ENCODE results near the gene NELL1. TPM values are rescaled to one million over a fixed set of nuclear protein-coding genes. Genes with fewer than 3 reads are reported as not detected.

Gene NELL1
- total RNA-seq, 1 donor from 2014 or later, result not detected

DNA sequence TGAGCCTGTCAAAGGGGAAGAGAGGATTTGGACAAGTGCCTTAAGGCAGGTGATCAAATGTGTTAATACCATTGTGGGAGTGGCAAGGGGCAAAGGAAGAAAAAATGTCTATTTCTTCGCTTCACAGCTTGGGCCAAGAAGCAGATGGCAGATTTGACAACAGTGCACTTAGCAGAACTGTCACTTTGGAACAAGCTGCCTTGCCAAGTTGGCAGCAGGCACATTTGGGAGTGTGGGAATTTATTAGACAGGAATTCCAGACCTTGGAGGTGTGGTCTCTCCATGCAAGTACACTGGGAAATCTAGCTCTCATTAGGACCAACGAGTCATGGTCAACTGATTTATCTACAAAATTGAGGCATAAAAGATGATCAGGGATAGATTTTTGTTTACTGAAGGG is 265.1 kb downstream of the NELL1 start:
- no peak for DNase-seq (ENCODE audit: extremely low spot score, unreplicated experiment)
- H3K27me3 Mint-ChIP-seq (ENCODE audit: unreplicated experiment), result no peaks in the 10 kb centered on the region
- H3K9me3 Mint-ChIP-seq (ENCODE audit: unreplicated experiment), result peaks cover 9% of the 10 kb centered on the region
- H3K27ac Mint-ChIP-seq (ENCODE audit: unreplicated experiment), result no peak overlapping the region
- TF ChIP-seq, protein P1, sequence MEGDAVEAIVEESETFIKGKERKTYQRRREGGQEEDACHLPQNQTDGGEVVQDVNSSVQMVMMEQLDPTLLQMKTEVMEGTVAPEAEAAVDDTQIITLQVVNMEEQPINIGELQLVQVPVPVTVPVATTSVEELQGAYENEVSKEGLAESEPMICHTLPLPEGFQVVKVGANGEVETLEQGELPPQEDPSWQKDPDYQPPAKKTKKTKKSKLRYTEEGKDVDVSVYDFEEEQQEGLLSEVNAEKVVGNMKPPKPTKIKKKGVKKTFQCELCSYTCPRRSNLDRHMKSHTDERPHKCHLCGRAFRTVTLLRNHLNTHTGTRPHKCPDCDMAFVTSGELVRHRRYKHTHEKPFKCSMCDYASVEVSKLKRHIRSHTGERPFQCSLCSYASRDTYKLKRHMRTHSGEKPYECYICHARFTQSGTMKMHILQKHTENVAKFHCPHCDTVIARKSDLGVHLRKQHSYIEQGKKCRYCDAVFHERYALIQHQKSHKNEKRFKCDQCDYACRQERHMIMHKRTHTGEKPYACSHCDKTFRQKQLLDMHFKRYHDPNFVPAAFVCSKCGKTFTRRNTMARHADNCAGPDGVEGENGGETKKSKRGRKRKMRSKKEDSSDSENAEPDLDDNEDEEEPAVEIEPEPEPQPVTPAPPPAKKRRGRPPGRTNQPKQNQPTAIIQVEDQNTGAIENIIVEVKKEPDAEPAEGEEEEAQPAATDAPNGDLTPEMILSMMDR (IDR thresholded peaks at IDR 0.05), result no peak
- H3K36me3 Mint-ChIP-seq (ENCODE audit: unreplicated experiment), result no peaks in the 10 kb centered on the region
- H3K4me1 Mint-ChIP-seq (ENCODE audit: unreplicated experiment), result no peaks in the 10 kb centered on the region
- H3K4me3 Mint-ChIP-seq (ENCODE audit: unreplicated experiment), result no peak overlapping the region

DNA sequence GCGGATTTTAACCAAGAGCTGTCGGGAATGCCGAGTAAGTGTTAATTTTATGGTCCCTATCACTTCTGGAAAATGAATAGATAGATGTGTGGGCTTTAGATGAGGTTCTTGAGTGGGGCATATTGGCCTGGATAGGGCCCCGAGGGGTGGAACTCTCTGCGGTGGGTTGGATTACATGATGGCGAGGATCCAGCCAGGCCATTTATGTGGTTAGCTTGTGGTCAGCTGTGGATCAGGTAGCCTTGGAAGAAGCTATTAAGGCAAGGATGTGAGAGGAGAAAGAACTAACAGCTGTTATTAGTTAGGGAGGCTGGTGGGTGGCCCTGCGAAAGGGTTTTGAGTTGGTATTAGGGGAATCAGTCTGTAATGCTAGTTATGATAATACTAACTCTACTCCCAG is 268.4 kb downstream of the NELL1 start:
- H3K9me3 Mint-ChIP-seq (ENCODE audit: unreplicated experiment), result peaks cover 10% of the 10 kb centered on the region
- TF ChIP-seq, protein P1 (IDR thresholded peaks at IDR 0.05), result no peak
- no peak overlapping the region for H3K4me3 Mint-ChIP-seq (ENCODE audit: unreplicated experiment)
- no peaks in the 10 kb centered on the region for H3K4me1 Mint-ChIP-seq (ENCODE audit: unreplicated experiment)
- no peak for DNase-seq (ENCODE audit: extremely low spot score, unreplicated experiment)
- H3K27me3 Mint-ChIP-seq (ENCODE audit: unreplicated experiment), result no peaks in the 10 kb centered on the region
- H3K27ac Mint-ChIP-seq (ENCODE audit: unreplicated experiment), result no peak overlapping the region
- no peaks in the 10 kb centered on the region for H3K36me3 Mint-ChIP-seq (ENCODE audit: unreplicated experiment)

DNA sequence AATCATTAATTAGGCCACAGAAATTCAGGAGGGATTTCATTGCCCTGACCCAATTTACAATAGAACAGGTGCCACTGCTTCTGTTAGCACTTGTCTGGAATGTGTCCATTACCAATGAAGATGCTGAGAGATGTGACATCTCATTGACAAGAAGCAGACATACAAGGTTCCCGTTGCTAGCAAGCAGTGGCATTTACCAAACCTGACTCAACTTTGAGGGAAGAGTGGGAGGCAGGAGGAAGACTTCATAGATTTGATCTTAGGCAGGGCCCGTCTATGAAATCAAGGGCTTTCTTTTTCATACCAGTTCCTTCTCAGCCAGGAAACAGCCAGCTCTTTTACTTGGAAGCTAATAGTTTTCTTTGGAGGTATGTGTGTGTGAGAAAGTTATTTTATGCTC is 280.2 kb downstream of the NELL1 start:
- TF ChIP-seq, protein P1 (IDR thresholded peaks at IDR 0.05), result no peak
- no peaks in the 10 kb centered on the region for H3K4me1 Mint-ChIP-seq (ENCODE audit: unreplicated experiment)

DNA sequence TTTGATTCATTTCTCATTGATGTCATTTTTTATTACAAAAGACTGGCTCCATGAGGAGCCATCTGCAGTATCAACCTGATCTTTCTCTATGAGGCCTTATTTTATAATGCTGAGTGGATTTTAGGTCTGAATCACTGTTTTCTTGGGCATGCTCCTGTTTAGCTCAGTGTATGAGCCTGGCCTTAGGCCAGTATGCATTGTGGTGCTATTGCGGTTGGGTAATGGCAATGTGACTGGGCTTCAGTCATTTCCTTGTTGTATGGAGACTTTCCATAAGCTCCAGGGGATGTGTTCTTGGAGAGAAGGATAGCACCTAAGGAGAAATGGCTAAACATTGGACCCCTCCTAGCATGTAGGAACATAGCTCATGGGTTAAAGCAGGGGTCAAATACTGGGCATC is 293.2 kb downstream of the NELL1 start:
- TF ChIP-seq, protein P1 (IDR thresholded peaks at IDR 0.05), result no peak

More for the DNA sequence above, 280.2 kb downstream of the NELL1 start:
- DNase-seq (ENCODE audit: extremely low spot score, unreplicated experiment), result no peak
- no peaks in the 10 kb centered on the region for H3K27me3 Mint-ChIP-seq (ENCODE audit: unreplicated experiment)
- peaks cover 7% of the 10 kb centered on the region for H3K9me3 Mint-ChIP-seq (ENCODE audit: unreplicated experiment)
- H3K4me3 Mint-ChIP-seq (ENCODE audit: unreplicated experiment), result no peak overlapping the region
- no peak overlapping the region for H3K27ac Mint-ChIP-seq (ENCODE audit: unreplicated experiment)
- no peaks in the 10 kb centered on the region for H3K36me3 Mint-ChIP-seq (ENCODE audit: unreplicated experiment)

DNA sequence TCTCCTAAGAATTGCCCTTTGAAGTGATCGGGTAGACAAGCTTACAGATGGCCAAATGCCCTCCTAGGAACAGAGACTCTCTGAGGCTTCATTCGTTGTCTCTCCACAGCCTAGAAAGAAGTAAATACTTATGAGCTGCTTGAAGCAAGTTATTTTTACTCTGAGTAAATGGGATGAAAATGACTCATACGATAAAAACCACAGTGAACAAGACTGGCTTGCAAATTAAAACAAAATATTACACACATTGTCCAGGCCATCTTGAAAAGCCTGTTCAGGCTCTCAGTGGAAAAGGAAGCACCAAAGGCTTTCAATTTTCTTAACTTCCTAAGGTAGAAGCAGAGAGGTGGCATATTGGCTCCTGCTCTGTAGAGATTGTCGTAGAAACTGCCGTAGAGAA is 294.2 kb downstream of the NELL1 start:
- Mint-ChIP-seq H3K4me1 (ENCODE audit: unreplicated experiment) (no peaks in the 10 kb centered on the region), H3K9me3 (ENCODE audit: unreplicated experiment) (no peaks in the 10 kb centered on the region), H3K27ac (ENCODE audit: unreplicated experiment) (no peak overlapping the region), H3K36me3 (ENCODE audit: unreplicated experiment) (no peaks in the 10 kb centered on the region), H3K4me3 (ENCODE audit: unreplicated experiment) (no peak overlapping the region), H3K27me3 (ENCODE audit: unreplicated experiment) (no peaks in the 10 kb centered on the region)
- TF ChIP-seq, protein P1 (IDR thresholded peaks at IDR 0.05), result no peak
- no peak for DNase-seq (ENCODE audit: extremely low spot score, unreplicated experiment)

More for the DNA sequence above, 293.2 kb downstream of the NELL1 start:
- Mint-ChIP-seq H3K4me1 (ENCODE audit: unreplicated experiment) (no peaks in the 10 kb centered on the region), H3K27ac (ENCODE audit: unreplicated experiment) (no peak overlapping the region), H3K36me3 (ENCODE audit: unreplicated experiment) (no peaks in the 10 kb centered on the region), H3K4me3 (ENCODE audit: unreplicated experiment) (no peak overlapping the region), H3K27me3 (ENCODE audit: unreplicated experiment) (no peaks in the 10 kb centered on the region), H3K9me3 (ENCODE audit: unreplicated experiment) (no peaks in the 10 kb centered on the region)
- no peak for DNase-seq (ENCODE audit: extremely low spot score, unreplicated experiment)

Data from osteocyte (in vitro differentiated cells).